GM13977 (cell line): ENCODE results near the gene CCL25.
"Not testable (repeated sequence)": the region's sequence is repeated elsewhere in the genome, so short reads cannot be mapped to it uniquely, and the experiment has no call there.

ENCODE experiments used
- DNase-seq: peaks from one replicate; pipeline ENCODE4 v3.0.0; 2012; ENCODE audit warnings: low spot score
- CTCF ChIP-seq: IDR thresholded peaks from 2 replicates; pipeline ENCODE4 v1.5.1; 2012; ENCODE audit warnings: mild to moderate bottlenecking, control low read depth; ENCODE audit not compliant: insufficient read depth; ENCODE audit errors: extremely low read depth, missing control alignments
- in situ Hi-C: fragments of 300-500 bp; cut with MboI; formaldehyde crosslinking; loops from one replicate; pipeline ENCODE4 v1.12.0; 2022; ENCODE audit warnings: low sequenced_read_pairs, low pct_unique_long_range_greater_than_20kb, mixed read lengths, inconsistent platforms; ENCODE audit not compliant: unreplicated experiment

The CCL25 gene

GRCh38 chr19:8021374-8021773 lies 31.2 kb upstream of the CCL25 start:
- DNase-seq: no peak
- TF ChIP-seq CTCF: no peak
- in situ Hi-C loops: no loop called here

- in situ Hi-C loops: no loop called here
- no peak for TF ChIP-seq CTCF
- no peak for DNase-seq
Measured at GRCh38 chr19:8022275-8022674, 30.3 kb upstream of the CCL25 start.

GRCh38 chr19:8023371-8023770 lies 29.2 kb upstream of the CCL25 start:
- no peak for TF ChIP-seq CTCF
- DNase-seq: no peak
- in situ Hi-C loops: no loop called here

- DNase-seq, in situ Hi-C loops: not testable (repeated sequence)
Measured at GRCh38 chr19:8024256-8024655, 28.3 kb upstream of the CCL25 start.

GRCh38 chr19:8025316-8025715 lies 27.2 kb upstream of the CCL25 start:
- TF ChIP-seq CTCF: no peak
- DNase-seq: no peak
- in situ Hi-C loops: no loop called here

GRCh38 chr19:8028951-8029491 lies 23.5 kb upstream of the CCL25 start:
- no peak for TF ChIP-seq CTCF
- no peak for DNase-seq
- in situ Hi-C loops: no loop called here

GRCh38 chr19:8030960-8031359 lies 21.6 kb upstream of the CCL25 start:
- in situ Hi-C loops: no loop called here
- DNase-seq: no peak
- no peak for TF ChIP-seq CTCF

GRCh38 chr19:8033287-8034177 lies 19.0 kb upstream of the CCL25 start:
- in situ Hi-C loops: not testable (repeated sequence)

More at GRCh38 chr19:8033287-8034177, 19.0 kb upstream of the CCL25 start:
- not testable (repeated sequence) for DNase-seq
